DLD1 (cell line): Measurements from ENCODE around the gene FBXO2.
"Not testable (repeated sequence)": the region's sequence is repeated elsewhere in the genome, so short reads cannot be mapped to it uniquely, and the experiment has no call there.

ENCODE experiments used
- in situ Hi-C: cut with HindIII; loops from 2 replicates; pipeline ENCODE4 v1.10.0; 2017; ENCODE audit warnings: low sequenced_read_pairs

FBXO2 gene

DNA sequence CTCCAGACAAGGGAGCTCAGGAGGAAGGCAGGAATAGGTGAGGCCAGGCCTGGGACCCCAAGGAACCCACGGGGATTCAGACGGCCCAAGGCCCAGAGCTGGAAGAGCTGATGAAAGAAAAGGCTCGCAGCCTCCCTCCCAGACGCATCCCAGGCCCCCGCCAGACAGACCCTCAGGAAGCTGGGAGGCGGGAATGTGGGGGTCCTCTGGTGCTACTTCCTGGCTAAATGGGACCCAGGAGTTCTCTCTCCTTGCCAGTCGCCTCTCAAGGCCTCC is 430 bp downstream of the FBXO2 start:
- in situ Hi-C loops: no loop called here

DNA sequence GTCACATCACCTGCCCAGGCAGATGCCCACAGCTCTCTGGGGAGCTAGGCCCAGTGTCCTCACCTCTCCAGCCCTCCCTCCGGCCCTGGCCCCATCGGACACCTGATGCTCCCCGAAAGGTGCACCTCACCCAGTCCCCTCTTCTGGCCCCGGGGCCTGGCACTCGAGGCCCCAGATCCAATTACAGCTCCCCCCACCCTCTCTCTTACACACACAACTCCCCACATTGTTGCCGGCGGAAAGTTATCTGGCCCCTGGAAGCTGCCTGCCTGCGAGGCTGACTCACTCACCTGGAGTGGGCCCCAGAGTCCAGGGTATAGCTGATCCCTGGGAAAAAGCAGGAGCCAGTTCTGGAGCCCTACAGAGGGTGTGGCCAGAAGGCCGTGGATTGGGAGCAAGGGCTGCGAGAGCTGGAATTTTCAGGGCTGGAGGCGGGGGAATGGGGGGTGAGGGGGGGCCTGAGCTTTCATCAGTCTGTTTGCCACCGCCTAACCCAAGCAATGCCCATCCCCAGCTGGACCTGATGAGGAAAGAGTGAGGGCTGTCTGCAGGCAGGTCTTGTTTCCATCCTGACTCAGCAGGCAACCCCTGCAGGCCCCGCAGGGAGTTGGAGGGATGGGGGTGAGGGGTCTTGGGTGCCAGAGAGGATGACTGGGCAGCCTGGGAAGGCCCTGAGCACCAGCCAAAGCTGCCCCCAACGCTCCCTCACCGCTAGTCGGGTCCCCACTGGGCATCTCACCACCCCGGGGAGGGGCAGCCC is 948 bp downstream of the FBXO2 start:
- in situ Hi-C loops: no loop called here

DNA sequence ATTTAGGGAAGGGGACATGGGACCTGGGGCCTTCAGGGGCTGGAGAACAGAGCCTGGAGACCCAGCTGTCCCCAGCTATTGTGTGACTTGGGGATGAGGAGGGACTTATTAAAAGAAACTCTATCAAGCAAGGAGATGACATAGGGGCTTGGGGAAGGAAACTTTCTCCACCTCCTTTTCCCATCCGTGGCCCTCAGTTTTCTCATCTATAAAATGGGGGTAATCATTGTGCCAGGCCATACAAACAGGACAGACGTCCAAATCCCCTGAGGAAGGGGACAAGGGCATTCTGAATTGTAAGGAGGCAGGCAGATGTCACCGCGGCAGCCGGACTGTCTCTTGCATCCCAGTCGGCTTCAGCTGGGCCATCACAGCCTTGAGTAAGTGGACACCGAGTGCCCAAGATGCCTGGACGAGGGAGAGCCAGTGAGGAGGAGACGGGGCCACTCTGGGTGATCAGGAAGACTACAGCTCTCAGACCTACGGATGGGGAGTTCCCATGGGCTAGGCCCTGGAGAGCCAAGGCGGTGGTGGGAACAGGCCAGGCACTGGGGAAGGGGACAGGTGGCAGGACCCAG is 1.9 kb downstream of the FBXO2 start:
- in situ Hi-C loops: no loop called here

DNA sequence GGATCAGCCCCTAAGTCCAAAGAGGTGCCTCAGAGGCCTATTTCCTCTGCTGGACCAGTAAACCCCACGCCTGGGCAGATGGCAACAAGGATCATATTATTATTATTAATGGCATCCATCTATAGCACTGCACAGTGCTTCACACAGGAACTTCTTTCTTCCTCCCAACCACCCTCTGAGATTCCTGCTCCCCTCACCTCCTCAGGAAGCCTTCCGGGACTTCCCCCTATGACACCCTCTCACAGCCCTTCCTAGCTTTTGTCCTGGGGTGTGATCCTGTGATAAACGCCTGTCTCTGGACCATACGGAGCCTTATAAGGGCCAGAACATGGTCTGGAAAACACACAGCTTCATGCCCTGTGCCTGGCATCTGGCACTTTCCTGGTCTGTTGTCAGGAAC is 3.2 kb downstream of the FBXO2 start:
- in situ Hi-C loops: no loop called here

DNA sequence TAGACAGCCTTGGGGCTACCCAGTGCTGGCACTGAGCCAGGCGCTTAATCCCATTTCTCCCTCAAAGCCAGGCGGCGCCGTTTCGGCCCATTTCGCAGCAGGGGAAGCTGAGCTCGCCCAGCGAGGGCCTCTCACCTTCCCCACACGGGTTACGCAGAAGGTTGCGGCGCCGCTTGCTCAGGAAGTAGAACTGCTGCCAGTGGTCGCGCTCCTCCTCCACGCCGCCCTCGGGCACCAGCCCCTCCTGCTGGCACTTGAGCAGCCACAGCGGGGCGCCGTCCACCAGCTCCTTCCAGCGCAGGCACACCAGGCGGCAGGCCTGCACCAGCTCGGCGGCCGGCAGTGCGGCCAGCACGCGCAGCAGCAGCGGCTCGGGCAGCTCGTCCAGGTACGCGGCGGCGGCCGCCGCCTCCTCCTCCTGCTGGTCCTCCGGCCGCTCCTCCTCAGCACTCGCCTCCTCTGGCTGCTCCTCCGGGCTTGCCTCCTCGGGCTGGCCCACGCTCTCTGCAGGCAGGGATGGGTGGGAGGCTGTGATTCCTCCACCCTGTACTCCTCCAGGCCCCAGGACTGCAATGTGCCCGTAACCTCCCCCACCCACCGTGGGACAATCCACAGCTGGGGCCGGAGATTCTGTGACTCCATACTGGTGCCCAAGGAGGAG is 3.8 kb downstream of the FBXO2 start:
- in situ Hi-C loops: no loop called here

DNA sequence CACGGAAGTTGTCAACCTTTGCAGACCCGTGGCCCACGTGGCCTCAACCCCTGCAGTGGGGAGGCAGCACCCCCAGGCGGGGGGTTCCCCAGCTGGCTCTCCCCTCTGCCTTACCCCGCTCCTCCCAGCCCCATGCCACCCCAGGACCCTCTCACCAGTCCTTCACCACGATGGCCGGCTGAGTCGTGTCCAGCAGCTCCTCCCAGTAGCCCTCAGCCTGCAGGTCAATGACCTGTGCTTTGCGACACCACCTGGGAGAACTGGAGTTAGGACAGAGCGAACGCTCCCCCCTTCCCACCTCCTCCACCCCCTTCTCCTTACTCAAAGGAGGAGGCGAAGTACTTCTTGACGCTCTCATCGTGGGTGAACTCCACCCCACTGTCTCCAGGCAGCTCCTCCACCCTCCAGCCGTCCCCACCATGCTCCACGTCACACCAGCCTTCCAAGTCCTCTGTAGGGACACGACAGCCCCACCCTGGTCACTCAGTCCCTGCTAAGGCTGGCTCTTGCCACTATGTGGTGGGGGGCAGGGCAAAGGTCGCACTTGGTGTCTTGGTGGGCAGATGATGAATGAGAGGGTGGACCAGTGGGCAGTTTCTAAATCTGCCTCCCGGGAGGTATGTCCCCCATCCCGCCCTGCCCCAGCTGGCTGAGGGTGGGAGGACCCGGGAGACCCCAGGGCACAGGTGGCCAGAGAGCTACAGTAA is 4.5 kb downstream of the FBXO2 start:
- in situ Hi-C loops: no loop called here

DNA sequence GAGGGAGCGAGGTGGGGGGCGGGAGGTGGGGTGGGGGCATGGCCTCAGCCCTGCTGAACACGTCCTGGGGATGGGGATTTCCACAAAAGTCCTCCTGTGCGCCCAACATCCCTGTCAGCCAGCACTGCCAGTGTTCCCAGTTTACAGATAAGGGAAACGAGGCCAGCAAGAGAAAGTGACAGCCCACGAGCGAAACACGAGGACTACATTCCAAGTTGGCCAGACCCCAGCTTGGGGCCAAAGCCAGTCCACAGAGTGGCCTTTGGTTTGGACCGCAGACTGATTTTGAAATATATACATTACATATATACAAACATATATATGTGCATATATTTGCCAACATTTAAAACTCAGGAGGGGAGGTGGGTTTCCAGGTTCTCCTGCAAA is 5.0 kb downstream of the FBXO2 start:
- in situ Hi-C loops: no loop called here

DNA sequence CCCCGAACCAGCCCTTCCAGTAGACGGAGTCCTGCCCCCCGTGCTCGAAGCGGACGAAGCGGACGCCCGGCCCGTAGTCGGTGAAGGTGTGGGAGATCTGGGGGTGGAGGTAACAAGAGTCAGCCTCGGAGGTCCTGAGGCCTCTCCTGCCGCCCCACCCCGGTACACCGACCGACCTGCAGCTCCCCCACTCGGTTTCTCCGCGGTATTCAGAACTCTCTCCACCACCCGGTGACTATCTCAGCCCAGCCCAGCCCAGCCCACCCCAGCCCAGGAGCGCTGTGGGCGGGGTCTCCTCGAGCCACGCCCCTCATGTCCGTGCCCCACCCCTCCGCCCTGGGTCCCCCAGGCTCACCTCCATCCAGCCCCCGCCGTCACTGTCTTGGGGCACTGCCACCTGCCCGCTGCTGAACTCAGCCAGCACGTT is 5.5 kb downstream of the FBXO2 start:
- in situ Hi-C loops: no loop called here

DNA sequence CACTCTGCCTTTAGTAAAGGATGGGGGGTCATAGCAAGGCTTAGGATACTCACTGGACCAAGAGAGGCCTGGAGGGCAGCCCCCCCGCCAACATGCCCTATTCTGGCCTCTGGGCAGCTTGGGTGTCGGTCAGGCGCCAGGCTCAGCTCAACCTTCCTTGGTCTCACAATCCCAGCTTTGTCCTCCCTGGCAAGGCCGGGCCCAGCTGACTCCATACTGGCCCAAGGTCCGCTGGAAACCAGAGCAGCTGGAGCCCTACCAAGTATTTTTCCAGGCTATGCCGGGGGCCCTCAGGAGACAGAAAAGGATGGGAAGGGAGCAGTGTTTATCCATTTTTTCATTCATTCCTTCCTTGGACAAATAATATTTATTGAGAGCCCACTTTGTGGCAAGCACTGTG is 6.2 kb downstream of the FBXO2 start:
- in situ Hi-C loops: no loop called here

DNA sequence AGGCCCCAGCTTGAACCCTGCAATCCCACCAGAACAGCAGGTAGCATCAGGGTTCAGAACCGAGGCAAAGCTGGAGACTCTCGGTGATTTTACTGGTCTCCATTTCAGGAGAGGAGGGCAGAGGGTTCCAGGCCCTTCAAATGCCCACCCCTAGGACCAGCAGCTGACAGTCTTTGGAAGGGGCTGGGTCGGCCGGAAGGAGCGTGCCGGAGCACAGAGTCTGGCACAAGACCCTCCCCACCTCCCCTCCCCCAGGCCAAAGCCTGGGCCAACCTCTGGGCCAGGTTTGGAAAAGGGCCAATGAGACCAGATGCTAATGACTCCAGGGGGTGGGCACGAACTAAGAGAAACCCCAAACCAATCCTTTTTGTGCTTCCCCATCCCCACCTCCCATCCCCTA is 6.9 kb downstream of the FBXO2 start:
- in situ Hi-C loops: no loop called here

DNA sequence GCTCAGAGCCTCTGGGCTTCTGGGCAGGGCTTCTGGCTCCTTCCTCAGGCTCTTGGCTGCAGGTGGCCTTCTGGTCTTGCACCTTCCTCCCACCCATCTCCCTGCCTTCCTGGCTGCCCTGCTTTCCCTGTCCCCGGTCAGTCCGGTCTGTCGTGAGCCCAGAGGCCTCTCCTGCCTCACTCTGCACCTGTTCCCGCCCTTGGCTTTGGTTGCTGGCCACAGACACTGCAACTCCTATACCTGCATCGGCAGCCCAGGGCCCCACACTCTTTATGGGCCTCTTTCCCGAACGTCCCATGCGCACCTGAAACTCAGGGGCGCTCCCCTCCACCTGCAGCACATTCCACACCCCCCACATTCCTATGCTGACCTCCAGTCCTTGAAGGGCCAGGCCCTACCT is 7.9 kb downstream of the FBXO2 start:
- in situ Hi-C loops: no loop called here

DNA sequence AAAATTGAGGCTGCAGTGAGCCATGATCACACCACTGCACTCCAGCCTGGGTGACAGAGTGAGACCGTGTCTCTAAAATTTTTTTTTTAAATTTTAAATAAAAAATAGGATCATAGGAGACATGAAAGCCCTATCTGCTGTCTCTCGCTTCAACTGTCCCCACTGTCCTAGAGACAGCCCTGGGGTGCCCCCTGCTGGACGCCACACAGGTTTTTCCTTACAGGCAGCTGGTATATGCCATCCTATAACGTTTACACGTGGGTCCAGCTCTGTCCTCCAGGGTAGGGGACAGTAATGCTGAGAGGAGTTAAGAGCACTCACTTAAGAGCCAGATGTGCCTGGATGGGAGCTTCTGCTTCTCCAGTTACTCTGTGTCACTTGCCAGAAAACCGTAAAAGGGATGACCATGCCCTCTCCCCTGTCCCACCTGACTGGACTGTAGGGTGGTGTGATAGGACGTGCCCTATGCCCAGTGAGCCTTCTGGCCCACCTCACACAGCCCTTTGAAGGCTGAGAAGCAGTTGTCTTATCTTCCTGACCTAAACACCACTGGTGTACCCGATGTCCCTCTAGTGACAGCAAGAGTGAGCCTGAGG is 8.5 kb downstream of the FBXO2 start:
- in situ Hi-C loops: no loop called here

DNA sequence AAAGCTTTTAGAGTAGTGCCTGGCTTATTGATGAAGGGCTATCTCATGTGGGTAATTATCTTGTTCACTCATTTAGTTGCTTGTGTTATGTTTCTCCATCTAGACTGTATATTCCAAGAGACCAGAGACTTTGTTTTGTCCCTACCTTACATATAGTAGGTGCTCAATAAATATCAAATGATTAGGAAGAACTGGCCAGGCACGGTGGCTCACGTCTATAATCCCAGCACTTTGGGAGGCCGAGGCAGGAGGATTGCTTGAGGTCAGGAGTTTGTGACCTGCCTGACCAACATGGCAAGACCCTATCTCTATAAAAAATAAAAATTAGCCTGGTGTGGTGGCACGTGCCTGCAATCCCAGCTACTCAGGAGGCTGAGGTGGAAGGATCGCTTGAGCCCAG is 9.0 kb downstream of the FBXO2 start:
- in situ Hi-C loops: no loop called here

DNA sequence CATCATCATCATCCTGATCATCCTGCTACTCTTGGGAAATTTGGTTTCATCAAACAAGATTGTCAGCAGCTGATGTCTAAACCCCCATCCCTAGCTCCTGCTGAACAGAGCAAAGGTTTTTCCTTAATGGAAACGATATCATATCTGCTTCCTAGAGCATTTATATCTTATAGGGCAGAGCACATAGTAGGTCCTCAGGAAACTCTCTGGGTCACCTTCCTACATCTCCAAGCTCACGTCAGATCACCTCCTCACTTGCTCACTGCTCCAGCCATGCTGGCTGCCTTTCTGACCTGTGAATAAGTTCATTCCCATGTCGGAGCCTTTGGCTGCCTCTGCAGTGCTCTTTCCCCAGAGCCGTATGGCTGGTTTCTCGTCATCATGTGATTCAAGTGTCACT is 10.4 kb downstream of the FBXO2 start:
- in situ Hi-C loops: no loop called here

DNA sequence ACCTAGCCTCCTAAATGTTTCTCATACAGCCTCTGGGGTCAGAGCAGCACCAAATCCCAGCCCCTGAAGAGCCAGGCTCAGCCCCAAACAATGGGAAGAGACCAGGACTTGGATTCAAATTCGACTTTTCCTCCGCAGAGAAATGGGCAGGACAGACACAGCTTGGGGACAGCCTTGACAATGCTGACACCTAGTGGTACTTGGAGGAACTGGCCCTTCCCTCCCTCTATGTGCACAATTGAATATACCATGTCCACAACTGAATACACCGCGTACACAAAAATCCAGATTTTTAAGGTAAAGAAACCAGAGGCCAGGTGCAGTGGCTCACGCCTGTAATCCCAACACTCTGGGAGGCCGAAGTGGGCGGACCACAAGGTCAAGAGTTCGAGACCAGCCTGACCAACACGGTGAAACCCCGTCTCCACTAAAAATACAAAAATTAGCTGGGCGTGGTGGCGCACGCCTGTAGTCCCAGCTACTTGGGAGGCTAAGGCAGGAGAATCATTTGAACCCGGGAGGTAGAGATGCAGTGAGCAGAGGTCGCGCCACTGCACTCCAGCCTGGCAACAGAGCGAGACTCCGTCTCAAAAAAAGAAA is 11.7 kb downstream of the FBXO2 start:
- in situ Hi-C loops: not testable (repeated sequence)

DNA sequence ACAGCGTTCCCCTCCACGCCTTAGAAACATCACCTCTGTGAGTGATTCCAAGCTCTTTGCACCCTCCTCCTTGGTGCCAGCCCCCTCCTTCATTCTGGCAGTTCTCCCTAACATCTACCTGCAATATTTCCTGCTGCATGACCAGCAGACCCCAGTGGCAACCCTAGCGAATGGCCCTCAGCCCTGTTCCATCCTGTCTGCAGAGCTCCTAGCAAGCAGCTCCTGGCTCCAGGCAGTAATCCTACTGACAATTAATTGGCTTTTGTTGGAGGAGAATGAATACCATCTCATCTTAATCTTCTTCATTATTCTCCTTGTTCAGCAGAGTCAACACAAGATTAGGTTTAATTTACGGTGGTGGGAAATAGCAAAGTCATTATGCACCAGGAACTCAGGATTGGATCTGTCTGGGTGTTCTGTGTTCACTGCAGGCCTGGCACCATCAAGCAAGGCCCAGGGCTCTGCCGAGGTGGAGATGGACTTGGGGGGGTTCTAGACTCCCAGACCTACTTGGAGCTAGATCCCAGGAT is 12.4 kb downstream of the FBXO2 start:
- in situ Hi-C loops: no loop called here

DNA sequence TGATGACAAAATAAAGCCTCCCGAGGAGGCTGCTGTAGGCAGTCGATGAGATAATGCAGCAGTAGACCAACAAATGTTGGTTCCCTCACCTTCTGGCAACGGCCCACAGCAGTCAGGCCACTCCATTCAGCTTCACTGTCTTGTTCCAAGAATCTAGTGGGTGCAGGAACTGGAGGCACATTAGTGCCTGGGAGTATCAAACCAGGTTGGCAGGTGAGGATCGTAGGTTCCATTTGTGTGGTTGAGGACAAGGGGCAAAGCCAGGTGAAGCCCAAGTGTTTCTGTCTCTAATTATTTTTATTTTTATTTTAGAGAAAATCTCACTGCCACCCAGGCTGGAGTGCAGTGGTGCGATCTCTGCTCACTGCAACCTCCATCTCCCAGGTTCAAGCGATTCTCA is 13.3 kb downstream of the FBXO2 start:
- in situ Hi-C loops: no loop called here

DNA sequence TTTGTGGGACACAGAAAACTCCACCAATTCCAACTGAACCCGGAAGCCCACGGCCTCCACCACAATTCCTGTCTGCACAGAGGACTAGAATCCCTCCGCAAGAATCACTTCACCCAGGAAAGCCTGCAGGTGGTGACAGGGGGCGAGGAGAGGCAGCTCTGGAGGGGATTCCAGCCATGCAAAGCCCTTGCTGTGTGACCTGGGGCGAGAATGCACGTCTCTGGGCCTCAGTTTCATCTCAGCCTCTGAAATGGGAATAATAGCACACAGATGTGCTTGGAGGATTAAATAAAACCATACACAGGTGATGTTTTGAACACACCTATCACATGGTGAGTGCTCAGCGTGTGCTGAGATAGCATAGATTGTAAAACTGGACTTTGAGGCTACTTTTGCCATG is 14.1 kb downstream of the FBXO2 start:
- in situ Hi-C loops: no loop called here

DNA sequence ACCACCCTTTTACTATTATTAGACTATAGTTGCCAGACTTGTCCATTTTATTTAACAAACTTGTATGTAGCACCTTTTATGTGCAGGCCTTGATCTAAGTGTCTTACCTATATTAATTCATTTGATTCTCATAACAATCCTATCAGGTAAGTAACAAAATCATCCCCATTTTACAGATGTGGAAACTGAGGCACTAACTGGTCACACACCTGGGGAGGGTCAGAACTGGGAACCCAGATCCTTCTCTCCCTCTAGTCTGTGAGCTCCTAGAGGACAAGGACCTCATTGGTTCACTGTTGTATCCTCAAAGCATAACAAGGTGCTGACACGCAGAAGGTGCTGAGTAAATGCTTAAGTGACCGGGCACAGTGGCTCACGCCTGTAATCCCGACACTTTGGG is 14.9 kb downstream of the FBXO2 start:
- in situ Hi-C loops: no loop called here

DNA sequence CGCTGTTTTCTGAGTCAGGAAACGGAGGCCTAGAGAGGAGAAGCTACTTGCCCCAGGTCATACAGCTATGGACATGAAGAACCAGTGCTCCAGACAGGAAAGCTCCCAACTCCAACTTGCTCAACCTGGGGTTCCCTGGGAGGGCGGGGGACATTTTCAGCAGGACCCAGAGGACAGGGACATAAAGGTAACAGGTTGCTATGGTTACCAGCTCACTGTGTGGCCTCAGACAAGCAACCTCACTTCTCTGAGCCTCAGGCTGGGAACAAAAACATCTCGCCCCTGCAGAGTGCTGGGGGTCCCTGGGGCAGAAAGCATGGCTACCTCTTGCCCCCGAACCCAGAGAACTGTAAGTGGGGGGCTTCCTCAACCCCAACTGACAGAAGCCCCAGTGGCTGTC is 16.1 kb downstream of the FBXO2 start:
- in situ Hi-C loops: no loop called here
